Muscle layer of colon (tissue), 2 donors: Measurements from ENCODE around the gene RBM14.
"Not testable (repeated sequence)": the region's sequence is repeated elsewhere in the genome, so short reads cannot be mapped to it uniquely, and the experiment has no call there.

Experiments used
- H3K27ac ChIP-seq: one replicate; pipeline ENCODE4 v1.7.0; 2013; ENCODE audit warnings: low read depth, mild to moderate bottlenecking, low read length, moderate library complexity
- H3K27me3 ChIP-seq, 2 donors: one replicate each; pipeline ENCODE4 v1.7.0; 2013; ENCODE audit warnings: low read length in 2 of 2, mild to moderate bottlenecking in 2 of 2; ENCODE audit not compliant: insufficient read depth in 2 of 2, control insufficient read depth in 1 of 2
- H3K36me3 ChIP-seq: one replicate; pipeline ENCODE4 v1.7.0; 2013; ENCODE audit warnings: mild to moderate bottlenecking, low read length; ENCODE audit not compliant: insufficient read depth
- H3K4me1 ChIP-seq: one replicate; pipeline ENCODE4 v1.7.0; 2013; ENCODE audit warnings: mild to moderate bottlenecking, low read length; ENCODE audit not compliant: insufficient read depth
- H3K4me3 ChIP-seq, 2 donors: one replicate each; pipeline ENCODE4 v1.7.0; 2013; ENCODE audit warnings: low read length in 2 of 2, low read depth in 1 of 2, mild to moderate bottlenecking in 1 of 2, moderate library complexity in 1 of 2
- H3K9ac ChIP-seq: one replicate; pipeline ENCODE4 v1.7.0; 2013; ENCODE audit warnings: low read length
- H3K9me3 ChIP-seq: one replicate; pipeline ENCODE4 v1.7.0; 2013; ENCODE audit warnings: mild to moderate bottlenecking, low read length
- donor health status: abdominal sarcoma.
- donor health status: Adenocarcinoma of cecum.

The RBM14 gene

DNA sequence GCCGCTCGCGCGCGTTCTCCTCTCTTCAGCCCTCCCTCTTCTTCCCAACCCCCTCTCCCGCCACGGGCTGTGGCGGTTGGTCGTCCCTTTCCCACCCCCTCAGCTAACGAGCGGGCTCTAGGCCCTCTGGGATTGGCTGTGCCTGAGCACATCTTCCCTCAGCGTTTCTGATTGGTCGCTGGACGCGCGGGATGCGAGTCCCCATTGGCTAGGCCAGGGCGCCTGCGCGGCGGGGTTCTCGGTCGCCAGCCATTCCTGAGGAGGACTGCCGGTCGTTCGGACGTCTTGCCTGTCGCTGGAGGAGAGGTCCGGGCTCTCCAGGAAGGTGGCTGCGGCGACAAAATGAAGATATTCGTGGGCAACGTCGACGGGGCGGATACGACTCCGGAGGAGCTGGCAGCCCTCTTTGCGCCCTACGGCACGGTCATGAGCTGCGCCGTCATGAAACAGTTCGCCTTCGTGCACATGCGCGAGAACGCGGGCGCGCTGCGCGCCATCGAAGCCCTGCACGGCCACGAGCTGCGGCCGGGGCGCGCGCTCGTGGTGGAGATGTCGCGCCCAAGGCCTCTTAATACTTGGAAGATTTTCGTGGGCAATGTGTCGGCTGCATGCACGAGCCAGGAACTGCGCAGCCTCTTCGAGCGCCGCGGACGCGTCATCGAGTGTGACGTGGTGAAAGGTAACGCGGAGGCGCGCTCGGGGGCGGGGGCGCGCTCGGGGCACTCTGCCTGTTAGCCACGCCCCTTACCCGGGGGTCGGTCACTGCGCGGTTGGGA lies at the start of gene RBM14:
Gene RBM14, plus strand, starts transcription at position 252 of the 776 bp plus-strand sequence. Its CDS starts 91 bp downstream, at position 343.
- Histone ChIP-seq H3K27ac (peak within 1 kb of the TSS; percentile 91), H3K4me3 (peak within 1 kb of the TSS; percentile 92 to 94), H3K9ac (peak within 1 kb of the TSS; percentile 91), H3K36me3 (peaks cover 14% of the 10 kb centered on the region), H3K4me1 (peaks cover 37% of the 10 kb centered on the region), H3K27me3 (no peaks in the 10 kb centered on the region), H3K9me3 (no peaks in the 10 kb centered on the region)

DNA sequence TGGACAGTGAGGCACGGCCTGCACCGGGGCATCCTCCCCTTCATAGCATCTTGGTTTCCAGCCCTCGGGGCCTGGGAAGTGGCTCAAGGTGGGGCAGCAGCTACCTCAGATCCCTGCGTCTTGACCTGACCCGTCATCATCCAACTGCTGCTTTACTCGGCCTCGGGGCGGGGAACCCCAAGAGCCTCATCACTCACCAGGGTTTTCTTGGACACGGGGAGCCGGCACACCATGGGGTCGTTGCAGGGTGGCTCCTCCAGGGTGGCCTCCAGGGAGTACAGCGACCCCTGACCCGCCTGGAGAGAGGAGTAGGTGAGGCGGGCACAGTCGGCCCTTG lies 48.7 kb upstream of the RBM14 start:
- Histone ChIP-seq H3K9me3 (no peaks in the 10 kb centered on the region), H3K4me1 (peaks cover 14% of the 10 kb centered on the region), H3K36me3 (peaks cover 4% of the 10 kb centered on the region), H3K4me3 (peak overlapping the region; percentile 38 to 70), H3K27me3 (no peaks in the 10 kb centered on the region), H3K9ac (no peak overlapping the region), H3K27ac (no peak overlapping the region)

- Histone ChIP-seq H3K9me3 (no peaks in the 10 kb centered on the region), H3K27me3 (no peaks in the 10 kb centered on the region), H3K4me1 (peaks cover 14% of the 10 kb centered on the region), H3K4me3 (peak within 1 kb of the TSS; percentile 38 to 70), H3K9ac (no peak within 1 kb of the TSS), H3K27ac (peak within 1 kb of the TSS; percentile 52), H3K36me3 (peaks cover 4% of the 10 kb centered on the region)
These were observed 48.1 kb upstream of the RBM14 start, which contains the start of gene CTSF for GRCh38 chr11:66568124-66568916. TSS of gene CTSF (minus strand) at chr11:66568606. CDS start at chr11:66568486, 120 bp downstream.

- Histone ChIP-seq H3K27me3 (no peaks in the 10 kb centered on the region), H3K9ac (no peak overlapping the region), H3K4me3 (peak overlapping the region in 1 of 2 donors; percentile 70), H3K27ac (no peak overlapping the region), H3K36me3 (peaks cover 4% of the 10 kb centered on the region), H3K9me3 (no peaks in the 10 kb centered on the region), H3K4me1 (peaks cover 14% of the 10 kb centered on the region)
These were observed 47.4 kb upstream of the RBM14 start for GRCh38 chr11:66569076-66569475.

- Histone ChIP-seq H3K9me3 (no peaks in the 10 kb centered on the region), H3K4me1 (peaks cover 14% of the 10 kb centered on the region), H3K4me3 (no peak overlapping the region), H3K27me3 (no peaks in the 10 kb centered on the region), H3K9ac (no peak overlapping the region), H3K36me3 (peaks cover 4% of the 10 kb centered on the region), H3K27ac (no peak overlapping the region)
These were observed 46.2 kb upstream of the RBM14 start for GRCh38 chr11:66570079-66570849.

GRCh38 chr11:66570850-66571180 lies 45.6 kb upstream of the RBM14 start:
- peaks cover 14% of the 10 kb centered on the region for H3K4me1 ChIP-seq
- no peaks in the 10 kb centered on the region for H3K36me3 ChIP-seq
- H3K9me3 ChIP-seq = no peaks in the 10 kb centered on the region
- no peak overlapping the region for H3K9ac ChIP-seq
- H3K27ac ChIP-seq = no peak overlapping the region
- no peak overlapping the region for H3K4me3 ChIP-seq
- no peaks in the 10 kb centered on the region for H3K27me3 ChIP-seq

DNA sequence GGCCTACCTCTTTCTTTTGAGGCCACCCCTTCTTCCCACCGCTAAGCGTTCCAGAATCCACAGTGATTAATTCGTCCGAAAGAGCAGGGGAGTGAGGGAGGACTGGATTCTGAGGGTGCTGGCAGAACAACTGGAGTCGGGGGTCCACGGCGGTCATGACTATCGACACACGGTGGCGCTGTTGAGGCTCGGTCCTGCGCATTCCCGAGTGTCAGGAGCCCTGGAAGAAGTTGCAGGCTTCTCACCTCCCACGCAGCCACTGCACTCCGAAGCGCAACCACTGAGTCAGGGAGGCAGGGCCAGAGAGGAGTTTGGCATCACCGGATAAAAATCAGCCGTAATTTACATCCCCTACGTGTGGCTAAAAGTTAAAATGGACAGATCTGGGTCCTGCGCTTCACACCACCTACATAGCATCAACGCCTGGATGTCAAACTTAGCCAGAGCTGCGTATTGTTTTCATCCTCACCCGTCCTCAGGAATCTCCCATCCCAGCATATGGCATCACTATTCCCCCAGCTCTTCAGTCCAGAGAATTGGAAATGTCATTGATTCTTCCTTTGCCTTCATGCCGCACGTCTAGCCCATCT lies 37.3 kb upstream of the RBM14 start:
- no peak overlapping the region for H3K4me3 ChIP-seq
- H3K4me1 ChIP-seq = peaks cover 5% of the 10 kb centered on the region
- H3K9ac ChIP-seq = no peak overlapping the region
- no peaks in the 10 kb centered on the region for H3K36me3 ChIP-seq
- no peak overlapping the region for H3K27ac ChIP-seq
- H3K9me3 ChIP-seq = no peaks in the 10 kb centered on the region
- no peaks in the 10 kb centered on the region for H3K27me3 ChIP-seq

DNA sequence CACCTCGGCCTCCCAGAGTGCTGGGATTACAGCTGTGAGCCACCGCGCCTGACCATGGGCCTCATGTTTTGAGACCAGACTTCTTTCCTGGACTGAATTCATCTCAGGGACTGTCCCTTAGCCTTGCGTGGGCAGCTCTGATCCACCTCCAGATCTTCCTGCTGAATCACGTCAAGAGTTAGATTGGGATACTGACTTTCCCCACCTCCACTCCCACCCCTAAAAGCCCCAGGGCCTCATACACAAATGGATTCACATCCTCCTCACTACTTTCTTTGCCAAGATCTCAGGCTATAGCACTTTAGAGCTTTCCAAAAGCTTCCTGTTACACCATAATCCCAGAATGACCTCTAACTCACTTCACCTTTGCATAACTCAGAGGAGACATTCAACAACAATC lies 35.6 kb upstream of the RBM14 start:
- Histone ChIP-seq H3K27me3 (no peaks in the 10 kb centered on the region), H3K9ac (no peak overlapping the region), H3K9me3 (no peaks in the 10 kb centered on the region)

DNA sequence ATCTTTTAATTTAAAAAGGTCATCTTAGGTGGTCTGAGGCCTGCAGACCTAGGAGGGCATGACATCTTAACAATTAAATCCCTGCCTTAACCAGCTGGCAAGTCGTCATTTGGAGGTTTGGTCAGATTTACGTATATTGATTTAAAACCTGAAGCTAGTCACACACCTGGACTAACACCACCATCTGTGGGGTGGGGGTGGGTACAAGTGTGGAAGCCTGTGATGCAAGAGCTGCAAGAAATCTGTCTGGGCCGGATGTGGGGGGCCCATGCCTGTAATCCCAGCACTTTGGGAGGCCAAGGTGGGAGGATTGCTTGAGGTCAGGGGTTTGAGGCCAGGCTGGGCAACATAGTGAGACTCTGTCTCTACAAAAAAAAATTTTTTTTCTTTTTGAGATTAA lies 35.2 kb upstream of the RBM14 start:
- H3K4me1 ChIP-seq = peaks cover 5% of the 10 kb centered on the region
- H3K9me3 ChIP-seq = no peaks in the 10 kb centered on the region
- no peaks in the 10 kb centered on the region for H3K27me3 ChIP-seq
- no peaks in the 10 kb centered on the region for H3K36me3 ChIP-seq
- H3K4me3 ChIP-seq = no peak overlapping the region
- H3K27ac ChIP-seq = no peak overlapping the region
- H3K9ac ChIP-seq = no peak overlapping the region

More for the DNA sequence above, 35.6 kb upstream of the RBM14 start:
- peaks cover 5% of the 10 kb centered on the region for H3K4me1 ChIP-seq
- H3K36me3 ChIP-seq = no peaks in the 10 kb centered on the region
- H3K4me3 ChIP-seq = no peak overlapping the region
- H3K27ac ChIP-seq = no peak overlapping the region

DNA sequence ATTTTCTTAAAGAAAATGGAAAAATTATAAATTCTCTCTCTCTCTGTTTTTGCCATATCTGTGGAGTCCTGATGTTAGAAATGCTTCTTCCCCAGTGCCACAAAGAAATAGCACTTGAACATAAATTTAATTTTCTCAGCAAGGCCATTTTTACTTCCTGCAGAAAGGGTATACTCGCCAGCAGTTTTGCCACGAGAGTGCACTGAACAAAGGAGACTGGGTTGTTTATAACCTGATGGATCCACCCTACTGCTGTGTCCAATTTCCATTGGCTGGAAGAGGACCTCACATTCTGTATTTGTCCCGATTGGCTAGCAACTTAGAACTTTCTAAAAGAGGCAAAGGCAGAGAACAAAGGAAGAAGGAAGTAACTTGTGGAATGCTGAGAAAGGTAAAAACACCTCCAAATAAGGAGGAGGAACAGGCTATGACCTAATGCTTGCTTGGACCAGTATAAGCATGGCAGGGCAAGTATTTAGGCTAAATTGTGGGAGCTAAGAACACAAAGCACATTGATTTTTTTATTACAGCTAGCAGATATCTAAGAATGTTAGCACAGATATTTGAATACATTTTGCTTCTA lies 33.8 kb upstream of the RBM14 start:
- H3K27ac ChIP-seq, H3K4me1 ChIP-seq, H3K4me3 ChIP-seq, H3K36me3 ChIP-seq, H3K27me3 ChIP-seq, H3K9me3 ChIP-seq, H3K9ac ChIP-seq: not testable (repeated sequence)

GRCh38 chr11:66585447-66585846 lies 31.0 kb upstream of the RBM14 start:
- H3K27ac ChIP-seq, H3K4me3 ChIP-seq, H3K9ac ChIP-seq, H3K27me3 ChIP-seq, H3K9me3 ChIP-seq, H3K36me3 ChIP-seq, H3K4me1 ChIP-seq: not testable (repeated sequence)
